Cardiac muscle cell (in vitro differentiated cells and primary cell): ENCODE measurements around the gene ZNF469. TPM values are rescaled to one million over a fixed set of nuclear protein-coding genes. Genes with fewer than 3 reads are reported as not detected.

Experiments used
- DNase-seq, 2 donors: peaks; one replicate each; pipeline versions ENCODE4 v3.0.0 to v3.0.0-alpha.2; 2010 to 2017; ENCODE audit warnings: low read depth in 1 of 2, low spot score in 1 of 2
- H3K27ac ChIP-seq: fragments of 200-600 bp; sonication (generic); 2 replicates; pipeline ENCODE4 v1.5.1; 2016
- H3K27me3 ChIP-seq: fragments of 200-600 bp; sonication (generic); 2 replicates; pipeline ENCODE4 v1.6.0; 2016; ENCODE audit warnings: control low read depth
- H3K36me3 ChIP-seq: fragments of 200-600 bp; sonication (generic); 2 replicates; pipeline ENCODE4 v1.5.1; 2016; ENCODE audit warnings: control low read depth
- H3K4me1 ChIP-seq: fragments of 200-600 bp; sonication (generic); 2 replicates; pipeline ENCODE4 v1.8.1; 2017; ENCODE audit warnings: low read depth, mild to moderate bottlenecking, mixed run types
- H3K4me3 ChIP-seq: fragments of 200-600 bp; sonication (generic); 2 replicates; pipeline ENCODE4 v1.5.1; 2016; ENCODE audit warnings: mild to moderate bottlenecking
- H3K9me3 ChIP-seq: fragments of 200-600 bp; sonication (generic); 2 replicates; pipeline ENCODE4 v1.5.1; 2017; ENCODE audit warnings: low read depth, mild to moderate bottlenecking, control low read depth
- polyA plus RNA-seq: library from polyadenylated mRNA; unstranded; fragments of >200 nt; fragmentation: Nextera tagmentation; extraction: Ambion mirVana; gene quantifications from 2 replicates; pipeline ENCODE4 v1.2.1, GENCODE V29; 2016
- total RNA-seq: library from RNA; depleted of rRNA; stranded (reverse); fragments of >200 nt; gene quantifications from 2 replicates; pipeline ENCODE4 v1.2.3, GENCODE V29; 2016
- TF ChIP-seq, protein P1 (sequence below): IDR thresholded peaks from 2 replicates; pipeline ENCODE4 v1.5.1; 2012; ENCODE audit warnings: low read depth, mild to moderate bottlenecking, low read length

Gene ZNF469
- total and polyA plus RNA-seq, 2 experiments from 2014 or later = 0.09 to 0.24 TPM

DNA sequence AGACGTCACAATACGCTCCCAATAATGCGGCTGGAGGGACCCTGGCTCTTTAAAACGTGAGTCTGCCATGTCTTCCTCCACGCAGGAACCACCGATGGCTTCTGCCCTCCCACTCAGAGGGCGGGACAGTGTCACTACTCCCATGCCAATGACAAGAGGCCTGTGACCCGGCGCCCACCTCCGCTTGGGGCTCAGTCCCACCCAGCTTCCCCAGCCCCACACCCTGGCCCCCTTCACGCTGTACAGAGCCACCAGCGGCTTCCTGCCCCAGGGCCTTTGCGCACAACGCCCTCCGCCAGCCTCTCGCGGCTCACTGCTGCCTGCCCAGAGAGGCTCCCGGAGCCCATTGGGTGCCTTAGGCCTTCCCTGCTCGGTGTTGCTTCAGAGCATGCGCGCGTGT lies 29.5 kb upstream of the ZNF469 start:
- Histone ChIP-seq H3K27ac (no peak overlapping the region), H3K4me1 (no peaks in the 10 kb centered on the region), H3K4me3 (no peak overlapping the region), H3K9me3 (no peaks in the 10 kb centered on the region), H3K36me3 (no peaks in the 10 kb centered on the region), H3K27me3 (no peaks in the 10 kb centered on the region)
- DNase-seq = no peak
- TF ChIP-seq, protein P1, sequence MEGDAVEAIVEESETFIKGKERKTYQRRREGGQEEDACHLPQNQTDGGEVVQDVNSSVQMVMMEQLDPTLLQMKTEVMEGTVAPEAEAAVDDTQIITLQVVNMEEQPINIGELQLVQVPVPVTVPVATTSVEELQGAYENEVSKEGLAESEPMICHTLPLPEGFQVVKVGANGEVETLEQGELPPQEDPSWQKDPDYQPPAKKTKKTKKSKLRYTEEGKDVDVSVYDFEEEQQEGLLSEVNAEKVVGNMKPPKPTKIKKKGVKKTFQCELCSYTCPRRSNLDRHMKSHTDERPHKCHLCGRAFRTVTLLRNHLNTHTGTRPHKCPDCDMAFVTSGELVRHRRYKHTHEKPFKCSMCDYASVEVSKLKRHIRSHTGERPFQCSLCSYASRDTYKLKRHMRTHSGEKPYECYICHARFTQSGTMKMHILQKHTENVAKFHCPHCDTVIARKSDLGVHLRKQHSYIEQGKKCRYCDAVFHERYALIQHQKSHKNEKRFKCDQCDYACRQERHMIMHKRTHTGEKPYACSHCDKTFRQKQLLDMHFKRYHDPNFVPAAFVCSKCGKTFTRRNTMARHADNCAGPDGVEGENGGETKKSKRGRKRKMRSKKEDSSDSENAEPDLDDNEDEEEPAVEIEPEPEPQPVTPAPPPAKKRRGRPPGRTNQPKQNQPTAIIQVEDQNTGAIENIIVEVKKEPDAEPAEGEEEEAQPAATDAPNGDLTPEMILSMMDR = no peak

DNA sequence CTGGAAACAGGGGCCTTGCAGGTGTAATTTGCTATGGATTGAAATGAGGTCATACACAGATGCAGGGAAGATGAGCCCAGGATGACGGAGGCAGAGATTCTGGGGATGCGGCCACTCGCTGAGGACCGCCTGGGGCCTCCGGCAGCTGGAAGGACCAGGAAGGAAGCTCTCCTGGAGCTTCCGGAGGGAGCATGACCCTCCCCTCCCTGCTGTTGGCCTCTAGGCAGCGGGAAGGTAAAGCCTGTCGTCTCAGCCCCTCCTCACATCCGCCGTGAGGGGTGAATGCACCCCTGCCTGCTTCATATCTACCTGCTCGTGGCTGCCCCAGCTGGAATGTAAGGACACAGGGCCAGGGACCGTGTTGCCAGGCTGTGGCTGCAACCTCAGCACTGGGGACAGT lies 29.1 kb upstream of the ZNF469 start:
- Histone ChIP-seq H3K4me1 (no peaks in the 10 kb centered on the region), H3K9me3 (no peaks in the 10 kb centered on the region), H3K36me3 (no peaks in the 10 kb centered on the region), H3K4me3 (no peak overlapping the region), H3K27me3 (no peaks in the 10 kb centered on the region), H3K27ac (no peak overlapping the region)
- TF ChIP-seq, protein P1 = no peak
- DNase-seq = no peak

DNA sequence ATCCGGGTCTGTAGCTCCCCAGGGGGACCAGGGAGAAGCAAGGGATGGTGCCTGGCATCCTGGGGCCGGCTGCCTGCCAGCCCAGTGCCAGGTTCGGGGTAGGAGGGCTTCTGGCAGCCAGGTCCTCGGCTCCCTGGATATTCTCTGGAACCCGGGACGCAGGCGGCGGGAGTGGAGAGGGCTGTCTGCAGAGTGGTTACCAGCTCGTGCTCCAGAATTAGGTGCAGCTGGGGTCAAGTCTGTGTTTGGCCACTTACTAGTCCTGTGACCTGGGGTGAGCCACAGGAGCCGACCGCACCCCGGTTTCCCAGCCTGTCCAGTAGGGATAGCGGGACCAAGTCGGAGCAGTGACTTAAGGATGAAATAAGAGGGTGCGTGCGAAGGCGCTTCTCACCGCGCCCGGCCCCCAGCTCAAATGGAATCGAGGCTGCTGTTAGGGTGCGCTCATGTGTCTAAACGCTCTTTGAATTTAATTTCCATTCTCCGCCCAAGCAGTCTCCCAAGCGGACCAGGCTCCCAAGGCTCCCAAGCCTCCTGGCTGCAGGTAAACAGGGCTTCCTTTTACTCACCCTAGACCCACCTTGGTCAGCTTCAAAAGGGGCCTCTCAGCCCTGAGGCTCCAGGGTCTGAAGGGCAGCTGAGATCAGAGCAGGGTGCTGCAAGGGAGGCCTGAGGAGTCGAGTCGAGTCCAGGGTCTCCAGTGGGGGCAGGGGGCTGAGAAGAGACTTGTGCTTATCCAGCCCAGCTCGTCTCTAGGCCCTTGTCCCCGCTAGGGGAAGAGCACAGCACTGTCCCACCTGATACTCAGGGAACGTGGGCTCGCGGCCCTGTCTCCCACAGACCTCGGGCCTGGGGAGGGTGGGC lies 28.3 kb upstream of the ZNF469 start:
- TF ChIP-seq, protein P1 = no peak
- no peaks in the 10 kb centered on the region for H3K9me3 ChIP-seq
- DNase-seq = no peak
- no peaks in the 10 kb centered on the region for H3K36me3 ChIP-seq
- H3K4me1 ChIP-seq = no peaks in the 10 kb centered on the region
- H3K27ac ChIP-seq = no peak overlapping the region
- no peak overlapping the region for H3K4me3 ChIP-seq
- H3K27me3 ChIP-seq = no peaks in the 10 kb centered on the region

DNA sequence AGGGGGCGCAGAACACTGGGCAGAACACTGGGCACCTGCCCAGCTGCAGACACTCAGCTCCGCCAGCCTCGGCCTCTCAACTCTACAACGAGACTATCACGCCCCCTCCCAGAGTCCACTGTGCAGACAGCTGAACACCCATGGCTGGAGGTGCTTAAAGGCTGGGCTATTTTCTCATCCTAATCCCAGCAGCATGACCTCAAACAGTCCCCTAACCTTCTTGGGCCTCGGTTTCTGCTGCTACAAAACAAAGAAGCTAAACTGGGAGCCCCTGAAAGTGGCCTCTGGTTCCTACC lies 27.7 kb upstream of the ZNF469 start:
- H3K27me3 ChIP-seq = no peaks in the 10 kb centered on the region
- TF ChIP-seq, protein P1 = no peak
- H3K27ac ChIP-seq = no peak overlapping the region
- H3K36me3 ChIP-seq = no peaks in the 10 kb centered on the region
- H3K4me3 ChIP-seq = no peak overlapping the region
- no peak for DNase-seq
- no peaks in the 10 kb centered on the region for H3K9me3 ChIP-seq
- H3K4me1 ChIP-seq = no peaks in the 10 kb centered on the region

DNA sequence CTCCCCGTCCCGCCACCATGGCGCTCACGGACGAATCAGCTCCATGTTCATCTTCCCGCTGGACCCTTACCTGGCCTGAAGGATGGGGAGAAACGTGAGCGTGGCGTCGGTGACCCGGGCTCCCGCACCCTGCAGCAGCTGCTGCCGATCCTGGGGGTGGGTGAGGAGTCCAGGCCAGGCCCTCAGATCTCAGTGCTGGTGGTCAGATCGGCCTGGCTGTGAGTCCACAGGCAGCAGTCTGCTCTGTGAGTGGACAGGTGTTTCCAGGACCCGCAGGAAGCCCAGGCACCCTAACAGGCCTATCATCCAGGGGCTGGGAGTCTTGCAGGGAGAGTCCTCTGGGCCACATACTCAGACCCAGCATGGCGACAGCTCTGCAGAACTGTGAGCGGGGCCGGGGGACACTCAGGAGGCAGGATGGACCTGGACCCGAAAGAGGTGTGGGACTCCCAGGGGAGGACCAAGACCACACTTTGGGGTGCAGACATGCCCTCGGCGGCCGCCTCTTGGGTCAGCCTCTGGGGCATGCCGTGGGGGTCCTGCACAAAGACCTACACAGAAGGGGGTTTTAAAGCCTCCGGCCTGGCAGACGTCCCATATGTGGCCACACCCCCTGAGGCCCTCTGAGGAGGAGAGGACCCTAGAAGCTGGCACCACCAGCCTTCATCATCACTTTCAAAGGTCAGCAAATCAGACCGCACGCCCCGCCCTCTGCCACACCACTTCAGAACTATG lies 27.2 kb upstream of the ZNF469 start:
- H3K4me1 ChIP-seq = no peaks in the 10 kb centered on the region

More for the DNA sequence above, 27.2 kb upstream of the ZNF469 start:
- H3K27me3 ChIP-seq = no peaks in the 10 kb centered on the region
- TF ChIP-seq, protein P1 = no peak
- no peak overlapping the region for H3K27ac ChIP-seq
- H3K9me3 ChIP-seq = no peaks in the 10 kb centered on the region
- no peaks in the 10 kb centered on the region for H3K36me3 ChIP-seq
- H3K4me3 ChIP-seq = no peak overlapping the region
- no peak for DNase-seq
